ENCODE results near the gene PTGER3.

Gene PTGER3

DNA sequence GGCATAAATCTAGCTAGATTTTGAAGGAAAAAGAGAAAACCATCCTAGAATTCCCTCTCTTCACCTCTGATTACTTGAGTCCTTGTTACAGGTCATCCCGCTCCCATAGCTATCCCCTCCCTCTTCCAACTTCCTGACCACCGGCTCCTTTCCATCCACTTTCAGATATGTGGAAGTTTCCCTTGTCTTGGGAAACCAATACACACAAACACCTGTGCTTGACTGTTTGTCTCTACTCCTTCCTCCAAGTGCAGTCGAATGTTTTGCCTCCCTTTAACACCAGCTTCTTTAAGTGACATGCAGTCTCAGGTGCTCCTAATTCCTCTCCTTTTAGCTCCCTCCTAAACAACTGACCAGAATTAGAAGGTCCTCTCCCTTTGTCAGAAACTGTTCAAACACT lies 70.0 kb downstream of the PTGER3 start:
- H3K27me3 ChIP-seq (ENCODE audit: control insufficient read depth, insufficient read depth, low read length), result no peaks in the 10 kb centered on the region
- H3K9me3 ChIP-seq (ENCODE audit: control insufficient read depth, low read depth, low read length), result no peaks in the 10 kb centered on the region
- H3K9ac ChIP-seq (ENCODE audit: low read length), result no peak overlapping the region
- H3K4me1 ChIP-seq (ENCODE audit: control insufficient read depth, low read depth, low read length), result no peaks in the 10 kb centered on the region
- H3K4me3 ChIP-seq (ENCODE audit: low read length), result no peak overlapping the region
- H3K27ac ChIP-seq (ENCODE audit: low read length), result no peak overlapping the region
- no peaks in the 10 kb centered on the region for H3K36me3 ChIP-seq (ENCODE audit: control insufficient read depth, low read depth, low read length)

DNA sequence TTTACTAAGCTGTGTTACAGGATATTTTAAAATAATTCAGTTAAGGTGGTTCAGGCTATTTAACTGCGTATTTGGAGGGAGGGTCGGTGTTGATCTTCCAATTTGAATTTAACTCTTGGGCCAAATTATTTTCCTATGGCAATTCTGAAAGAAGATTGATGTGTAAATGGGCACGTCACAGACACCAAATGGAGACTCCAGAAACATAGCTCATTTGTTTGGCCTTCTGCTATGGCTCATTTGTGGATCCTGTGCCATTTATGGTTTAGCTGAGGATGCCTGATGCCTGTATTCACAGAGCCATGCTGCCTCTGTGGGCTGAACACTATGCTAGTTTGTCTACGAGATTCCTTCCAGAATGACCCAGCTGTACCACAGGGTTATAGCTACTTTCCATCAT lies 70.6 kb downstream of the PTGER3 start:
- Histone ChIP-seq H3K27ac (ENCODE audit: low read length) (no peak overlapping the region), H3K27me3 (ENCODE audit: control insufficient read depth, insufficient read depth, low read length) (no peaks in the 10 kb centered on the region), H3K4me3 (ENCODE audit: low read length) (no peak overlapping the region), H3K9ac (ENCODE audit: low read length) (no peak overlapping the region), H3K9me3 (ENCODE audit: control insufficient read depth, low read depth, low read length) (no peaks in the 10 kb centered on the region), H3K36me3 (ENCODE audit: control insufficient read depth, low read depth, low read length) (no peaks in the 10 kb centered on the region), H3K4me1 (ENCODE audit: control insufficient read depth, low read depth, low read length) (no peaks in the 10 kb centered on the region)

DNA sequence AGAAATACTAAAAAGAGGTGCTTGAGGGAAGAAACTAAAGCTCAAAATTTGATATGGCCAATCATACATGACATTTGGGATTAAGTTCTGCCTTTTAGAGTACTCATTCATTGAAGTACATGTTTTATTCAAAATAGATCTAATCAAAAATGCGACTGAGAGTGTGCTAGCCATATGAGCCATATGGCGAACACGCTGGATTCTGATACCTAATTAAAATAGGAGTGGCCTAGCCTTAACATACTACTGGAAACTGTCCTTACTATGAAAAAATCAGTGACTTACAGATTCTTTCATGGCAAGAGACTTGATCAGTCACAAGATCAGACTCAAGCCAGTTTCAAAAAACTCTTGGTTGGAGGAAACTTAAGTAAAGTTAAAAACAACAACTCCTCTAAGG lies 73.9 kb downstream of the PTGER3 start:
- Histone ChIP-seq H3K4me1 (ENCODE audit: control insufficient read depth, low read depth, low read length) (no peaks in the 10 kb centered on the region), H3K36me3 (ENCODE audit: control insufficient read depth, low read depth, low read length) (no peaks in the 10 kb centered on the region), H3K27ac (ENCODE audit: low read length) (no peak overlapping the region), H3K9me3 (ENCODE audit: control insufficient read depth, low read depth, low read length) (no peaks in the 10 kb centered on the region), H3K27me3 (ENCODE audit: control insufficient read depth, insufficient read depth, low read length) (no peaks in the 10 kb centered on the region), H3K9ac (ENCODE audit: low read length) (no peak overlapping the region), H3K4me3 (ENCODE audit: low read length) (no peak overlapping the region)

DNA sequence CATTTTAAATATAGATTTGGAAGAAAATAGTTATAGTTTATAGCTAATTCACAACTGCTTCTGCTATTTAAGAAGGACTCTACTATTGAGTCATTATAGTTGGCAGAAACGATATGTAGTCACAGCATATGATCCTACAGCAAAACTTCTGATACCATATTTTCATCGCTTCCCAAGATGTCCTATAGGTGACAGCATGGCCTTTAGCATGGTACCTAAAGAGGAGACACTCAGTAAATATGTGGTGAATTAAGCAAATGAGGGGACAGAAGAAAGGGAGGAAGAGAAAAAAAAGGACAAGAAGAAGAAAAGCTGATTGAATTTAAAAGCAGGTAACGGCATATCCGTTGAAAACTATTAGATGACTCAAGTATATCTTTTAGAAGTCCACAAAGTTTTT lies 77.2 kb downstream of the PTGER3 start:
- Histone ChIP-seq H3K27me3 (ENCODE audit: control insufficient read depth, insufficient read depth, low read length) (no peaks in the 10 kb centered on the region), H3K4me3 (ENCODE audit: low read length) (no peak overlapping the region), H3K4me1 (ENCODE audit: control insufficient read depth, low read depth, low read length) (no peaks in the 10 kb centered on the region), H3K9ac (ENCODE audit: low read length) (no peak overlapping the region), H3K36me3 (ENCODE audit: control insufficient read depth, low read depth, low read length) (no peaks in the 10 kb centered on the region), H3K27ac (ENCODE audit: low read length) (no peak overlapping the region), H3K9me3 (ENCODE audit: control insufficient read depth, low read depth, low read length) (no peaks in the 10 kb centered on the region)

DNA sequence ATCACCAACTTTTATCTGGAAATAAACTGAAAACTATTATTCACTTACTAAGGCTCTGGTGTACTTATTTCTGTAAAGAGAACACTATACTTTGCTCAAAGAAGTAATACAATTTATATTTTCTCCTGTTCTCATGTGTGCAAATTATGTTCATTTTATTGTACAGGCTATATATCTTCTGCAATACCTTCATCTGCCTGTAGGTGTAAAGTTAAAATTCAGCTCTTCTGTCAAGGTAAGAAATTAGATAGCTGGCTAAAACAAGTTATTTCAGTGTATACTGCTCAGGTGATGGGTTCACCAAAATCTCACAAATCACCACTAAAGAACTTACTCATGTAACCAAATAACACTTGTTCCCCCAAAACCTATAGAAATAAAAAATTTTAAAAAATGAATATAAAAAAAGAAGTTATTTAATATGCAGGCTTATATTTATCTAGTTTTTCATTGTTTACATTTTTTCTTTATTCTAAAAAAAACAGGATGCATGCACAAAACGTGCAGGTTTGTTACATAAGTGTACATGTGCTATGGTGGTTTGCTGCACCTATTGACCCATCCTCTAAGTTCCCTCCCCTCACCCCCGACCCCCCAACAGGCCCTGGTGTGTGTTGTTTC lies 81.5 kb downstream of the PTGER3 start:
- H3K9me3 ChIP-seq (ENCODE audit: control insufficient read depth, low read depth, low read length), result no peaks in the 10 kb centered on the region
- no peaks in the 10 kb centered on the region for H3K36me3 ChIP-seq (ENCODE audit: control insufficient read depth, low read depth, low read length)
- H3K27ac ChIP-seq (ENCODE audit: low read length), result no peak overlapping the region
- H3K9ac ChIP-seq (ENCODE audit: low read length), result no peak overlapping the region
- no peaks in the 10 kb centered on the region for H3K4me1 ChIP-seq (ENCODE audit: control insufficient read depth, low read depth, low read length)
- H3K4me3 ChIP-seq (ENCODE audit: low read length), result no peak overlapping the region
- no peaks in the 10 kb centered on the region for H3K27me3 ChIP-seq (ENCODE audit: control insufficient read depth, insufficient read depth, low read length)

DNA sequence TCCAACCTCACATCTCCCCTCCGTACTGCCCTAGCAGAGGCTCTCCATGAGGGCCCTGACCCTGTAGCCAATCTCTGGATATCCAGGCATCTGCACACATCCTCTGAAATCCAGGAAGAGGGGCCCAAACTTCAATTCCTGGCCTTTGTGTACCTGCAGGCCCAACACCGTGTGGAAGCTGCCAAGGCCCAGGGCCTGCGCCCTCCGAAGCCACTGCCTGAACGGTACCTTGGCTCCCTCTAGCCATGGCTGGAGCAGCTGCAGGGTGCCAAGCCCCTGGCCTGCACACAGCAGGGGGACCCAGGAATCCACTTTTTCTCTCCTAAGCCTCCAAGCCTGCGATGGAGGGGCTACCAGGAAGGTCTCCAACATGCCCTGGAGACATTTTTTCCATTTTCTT lies 84.2 kb downstream of the PTGER3 start:
- no peak overlapping the region for H3K9ac ChIP-seq (ENCODE audit: low read length)
- H3K36me3 ChIP-seq (ENCODE audit: control insufficient read depth, low read depth, low read length), result no peaks in the 10 kb centered on the region
- H3K27ac ChIP-seq (ENCODE audit: low read length), result no peak overlapping the region
- no peaks in the 10 kb centered on the region for H3K27me3 ChIP-seq (ENCODE audit: control insufficient read depth, insufficient read depth, low read length)
- no peaks in the 10 kb centered on the region for H3K4me1 ChIP-seq (ENCODE audit: control insufficient read depth, low read depth, low read length)
- no peak overlapping the region for H3K4me3 ChIP-seq (ENCODE audit: low read length)
- H3K9me3 ChIP-seq (ENCODE audit: control insufficient read depth, low read depth, low read length), result no peaks in the 10 kb centered on the region

DNA sequence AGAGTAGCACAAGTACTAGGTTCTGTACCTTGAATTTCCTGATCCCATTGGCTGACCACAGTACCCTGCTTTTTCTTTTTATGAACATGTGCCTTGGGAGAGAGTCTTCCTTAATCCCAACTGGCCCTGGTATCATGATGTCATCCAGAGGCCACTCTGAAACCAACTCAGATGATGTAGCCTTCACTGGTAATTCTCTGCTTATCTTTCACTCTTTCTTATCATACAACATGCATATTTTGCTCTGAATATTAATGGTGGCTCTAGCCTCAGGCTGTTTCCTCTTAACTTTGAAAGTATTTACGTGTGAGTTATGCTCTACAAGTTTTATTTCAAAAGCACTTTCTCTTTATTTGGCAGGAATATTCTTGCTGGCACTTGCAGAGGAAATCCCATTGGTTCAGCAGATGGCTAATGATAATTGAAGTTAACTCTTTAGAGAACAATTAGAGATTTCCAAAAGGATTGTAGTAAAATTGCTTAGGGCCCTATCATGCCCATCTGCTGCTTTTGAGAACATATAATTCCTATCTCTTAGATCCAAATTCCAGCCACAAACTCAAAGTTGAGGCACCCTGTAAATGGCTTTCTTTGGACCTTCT lies 86.1 kb downstream of the PTGER3 start:
- Histone ChIP-seq H3K9ac (ENCODE audit: low read length) (no peak overlapping the region), H3K4me3 (ENCODE audit: low read length) (no peak overlapping the region), H3K9me3 (ENCODE audit: control insufficient read depth, low read depth, low read length) (no peaks in the 10 kb centered on the region), H3K27ac (ENCODE audit: low read length) (no peak overlapping the region), H3K27me3 (ENCODE audit: control insufficient read depth, insufficient read depth, low read length) (no peaks in the 10 kb centered on the region), H3K4me1 (ENCODE audit: control insufficient read depth, low read depth, low read length) (no peaks in the 10 kb centered on the region), H3K36me3 (ENCODE audit: control insufficient read depth, low read depth, low read length) (no peaks in the 10 kb centered on the region)

DNA sequence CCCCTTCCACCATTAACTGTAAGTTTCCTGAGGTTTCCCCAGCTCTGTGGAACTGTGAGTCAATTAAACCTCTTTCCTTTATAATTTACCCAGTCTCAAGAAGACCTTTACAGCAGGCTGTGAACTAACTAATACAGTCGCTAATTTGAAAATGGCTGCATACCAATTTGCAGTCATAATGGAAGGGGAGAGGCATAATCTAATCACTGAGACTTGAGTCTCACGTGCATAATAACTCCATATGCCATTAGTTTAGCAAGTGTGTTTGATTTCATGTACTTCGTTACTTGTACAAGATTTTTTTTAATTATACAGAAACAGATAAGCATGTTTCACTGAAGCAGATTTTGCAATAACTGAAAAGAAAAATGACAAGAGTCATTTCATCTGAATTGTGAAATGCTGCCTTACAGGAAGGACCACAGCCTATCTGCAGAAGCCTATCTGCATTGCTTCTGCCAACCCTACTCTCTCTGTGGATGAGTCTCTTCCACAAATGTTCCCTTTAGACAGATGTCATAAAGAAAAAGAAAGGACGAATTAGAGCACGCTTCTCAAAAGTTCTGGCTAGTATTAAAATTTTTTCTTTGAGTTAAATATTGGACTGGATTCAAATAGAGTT lies 99.1 kb downstream of the PTGER3 start:
- Histone ChIP-seq H3K4me1 (ENCODE audit: control insufficient read depth, low read depth, low read length) (no peaks in the 10 kb centered on the region), H3K9ac (ENCODE audit: low read length) (no peak overlapping the region), H3K4me3 (ENCODE audit: low read length) (no peak overlapping the region), H3K9me3 (ENCODE audit: control insufficient read depth, low read depth, low read length) (no peaks in the 10 kb centered on the region), H3K27me3 (ENCODE audit: control insufficient read depth, insufficient read depth, low read length) (no peaks in the 10 kb centered on the region), H3K27ac (ENCODE audit: low read length) (no peak overlapping the region), H3K36me3 (ENCODE audit: control insufficient read depth, low read depth, low read length) (no peaks in the 10 kb centered on the region)

DNA sequence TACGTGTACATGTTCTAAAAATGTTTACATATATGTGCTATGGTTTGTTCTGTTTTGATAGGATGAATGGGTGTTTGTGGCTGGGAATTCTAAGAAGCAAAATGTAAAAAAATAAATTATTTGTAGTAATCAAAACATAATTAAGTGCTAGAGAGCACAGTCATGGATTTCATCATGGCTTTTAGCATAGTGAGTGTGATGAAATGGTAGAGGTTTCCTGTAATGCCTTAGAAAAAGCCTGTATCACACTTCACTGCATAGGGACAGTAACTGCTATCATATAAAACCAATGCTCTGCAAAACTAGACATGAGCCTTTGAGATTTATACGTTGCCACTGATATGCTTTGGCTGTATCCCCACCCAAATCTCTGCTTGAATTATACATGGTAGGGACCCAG lies 99.8 kb downstream of the PTGER3 start:
- H3K9ac ChIP-seq (ENCODE audit: low read length), result no peak overlapping the region
- no peak overlapping the region for H3K4me3 ChIP-seq (ENCODE audit: low read length)
- no peaks in the 10 kb centered on the region for H3K9me3 ChIP-seq (ENCODE audit: control insufficient read depth, low read depth, low read length)
- no peaks in the 10 kb centered on the region for H3K4me1 ChIP-seq (ENCODE audit: control insufficient read depth, low read depth, low read length)
- H3K27me3 ChIP-seq (ENCODE audit: control insufficient read depth, insufficient read depth, low read length), result no peaks in the 10 kb centered on the region
- no peak overlapping the region for H3K27ac ChIP-seq (ENCODE audit: low read length)
- no peaks in the 10 kb centered on the region for H3K36me3 ChIP-seq (ENCODE audit: control insufficient read depth, low read depth, low read length)

DNA sequence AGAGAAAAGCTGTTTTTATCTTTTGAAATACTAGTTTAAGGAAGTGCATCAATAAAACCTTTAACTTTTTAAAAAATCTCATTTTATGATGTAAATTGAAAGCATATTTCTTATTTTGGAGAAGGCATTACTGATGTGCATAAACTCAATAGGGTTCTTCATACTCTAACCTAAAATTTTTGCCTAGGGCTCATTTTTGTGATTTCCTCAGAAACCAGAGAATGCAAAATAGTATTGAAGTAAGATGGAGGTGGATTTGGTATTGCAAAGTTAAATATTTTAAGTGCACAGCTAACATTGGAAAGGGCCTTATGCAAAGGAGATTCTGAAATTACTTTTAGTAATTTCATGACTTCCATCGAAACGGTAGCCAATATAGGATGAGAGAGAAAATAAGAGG lies 101.9 kb downstream of the PTGER3 start:
- Histone ChIP-seq H3K4me1 (ENCODE audit: control insufficient read depth, low read depth, low read length) (no peaks in the 10 kb centered on the region), H3K4me3 (ENCODE audit: low read length) (no peak overlapping the region), H3K27me3 (ENCODE audit: control insufficient read depth, insufficient read depth, low read length) (no peaks in the 10 kb centered on the region), H3K9me3 (ENCODE audit: control insufficient read depth, low read depth, low read length) (no peaks in the 10 kb centered on the region), H3K9ac (ENCODE audit: low read length) (no peak overlapping the region), H3K27ac (ENCODE audit: low read length) (no peak overlapping the region), H3K36me3 (ENCODE audit: control insufficient read depth, low read depth, low read length) (no peaks in the 10 kb centered on the region)

DNA sequence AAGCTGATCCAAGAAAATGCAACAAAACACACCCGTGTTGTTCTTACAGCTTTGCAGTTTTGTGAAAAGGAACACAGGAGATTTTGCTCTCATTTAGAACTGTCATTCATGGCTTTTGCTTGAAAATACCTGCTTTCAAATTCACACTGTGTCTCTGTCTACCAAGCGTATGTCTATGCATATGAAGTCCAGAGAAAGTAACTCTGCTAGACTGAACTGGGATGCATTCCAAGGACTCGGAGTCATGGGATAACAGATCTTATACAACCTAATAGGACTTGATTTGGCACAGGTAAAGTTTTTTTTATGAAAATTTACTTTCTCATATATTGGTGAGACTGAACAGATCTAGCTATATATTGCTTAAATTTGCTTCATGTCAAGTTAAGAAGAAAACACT lies 102.4 kb downstream of the PTGER3 start:
- Histone ChIP-seq H3K27ac (ENCODE audit: low read length) (no peak overlapping the region), H3K4me3 (ENCODE audit: low read length) (no peak overlapping the region), H3K9ac (ENCODE audit: low read length) (no peak overlapping the region), H3K9me3 (ENCODE audit: control insufficient read depth, low read depth, low read length) (no peaks in the 10 kb centered on the region), H3K36me3 (ENCODE audit: control insufficient read depth, low read depth, low read length) (no peaks in the 10 kb centered on the region), H3K4me1 (ENCODE audit: control insufficient read depth, low read depth, low read length) (no peaks in the 10 kb centered on the region), H3K27me3 (ENCODE audit: control insufficient read depth, insufficient read depth, low read length) (no peaks in the 10 kb centered on the region)

DNA sequence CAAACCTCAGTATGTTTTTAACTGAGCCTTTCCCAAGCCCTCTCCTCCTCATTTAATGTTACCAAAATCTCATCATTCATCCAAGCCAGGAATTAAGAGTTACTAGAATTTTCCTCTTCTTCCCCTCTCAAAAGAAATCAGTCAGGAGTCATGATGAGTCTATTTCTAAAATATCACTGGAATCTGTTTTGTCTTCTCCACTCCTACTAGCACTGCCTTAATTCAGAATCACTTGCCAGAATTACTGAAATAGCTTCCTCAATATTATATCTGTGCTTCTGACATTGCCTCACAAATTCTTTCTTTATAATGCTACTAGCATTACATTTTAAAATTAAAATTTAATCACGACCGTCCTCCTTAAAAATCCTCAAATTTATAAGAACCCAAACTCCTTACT lies 106.1 kb downstream of the PTGER3 start:
- no peaks in the 10 kb centered on the region for H3K36me3 ChIP-seq (ENCODE audit: control insufficient read depth, low read depth, low read length)
- H3K27ac ChIP-seq (ENCODE audit: low read length), result no peak overlapping the region
- no peaks in the 10 kb centered on the region for H3K27me3 ChIP-seq (ENCODE audit: control insufficient read depth, insufficient read depth, low read length)
- H3K4me1 ChIP-seq (ENCODE audit: control insufficient read depth, low read depth, low read length), result no peaks in the 10 kb centered on the region
- no peak overlapping the region for H3K4me3 ChIP-seq (ENCODE audit: low read length)
- H3K9ac ChIP-seq (ENCODE audit: low read length), result no peak overlapping the region
- H3K9me3 ChIP-seq (ENCODE audit: control insufficient read depth, low read depth, low read length), result no peaks in the 10 kb centered on the region
